Fibroblast of gingiva (primary cell): ENCODE data around the gene CNTN4.

Experiments used
- DNase-seq: peaks from one replicate; pipeline ENCODE4 v3.0.0-alpha.2; 2011; ENCODE audit warnings: low read depth

The CNTN4 gene

GRCh38 chr3:2392981-2393380, 294.3 kb downstream of the CNTN4 start:
- DNase-seq = no peak

- DNase-seq = no peak
Observed at GRCh38 chr3:2415083-2415482, 316.4 kb downstream of the CNTN4 start.

GRCh38 chr3:2420919-2421318, 322.3 kb downstream of the CNTN4 start:
- no peak for DNase-seq

GRCh38 chr3:2423143-2423542, 324.5 kb downstream of the CNTN4 start:
- DNase-seq = no peak

GRCh38 chr3:2441558-2441957, 342.9 kb downstream of the CNTN4 start:
- DNase-seq = no peak

GRCh38 chr3:2446146-2446545, 347.5 kb downstream of the CNTN4 start:
- DNase-seq = no peak

GRCh38 chr3:2452249-2452648, 353.6 kb downstream of the CNTN4 start:
- DNase-seq = no peak

GRCh38 chr3:2454865-2455264, 356.2 kb downstream of the CNTN4 start:
- DNase-seq = no peak

- DNase-seq = no peak
Observed at GRCh38 chr3:2456788-2457187, 358.1 kb downstream of the CNTN4 start.

- DNase-seq = no peak
Observed at GRCh38 chr3:2458816-2459215, 360.1 kb downstream of the CNTN4 start.

GRCh38 chr3:2465842-2466241, 367.2 kb downstream of the CNTN4 start:
- no peak for DNase-seq

GRCh38 chr3:2468816-2469215, 370.1 kb downstream of the CNTN4 start:
- no peak for DNase-seq

- DNase-seq = no peak
Observed at GRCh38 chr3:2476996-2477395, 378.3 kb downstream of the CNTN4 start.

- DNase-seq = no peak
Observed at GRCh38 chr3:2477620-2478019, 379.0 kb downstream of the CNTN4 start.

- no peak for DNase-seq
Observed at GRCh38 chr3:2484162-2485026, 385.7 kb downstream of the CNTN4 start.

- no peak for DNase-seq
Observed at GRCh38 chr3:2485027-2485375, 386.3 kb downstream of the CNTN4 start.

- no peak for DNase-seq
Observed at GRCh38 chr3:2495746-2496145, 397.1 kb downstream of the CNTN4 start.

GRCh38 chr3:2504912-2505311, 406.2 kb downstream of the CNTN4 start:
- no peak for DNase-seq

GRCh38 chr3:2506776-2507175, 408.1 kb downstream of the CNTN4 start:
- no peak for DNase-seq

GRCh38 chr3:2510591-2511145, 412.0 kb downstream of the CNTN4 start:
- DNase-seq = no peak

GRCh38 chr3:2511356-2511755, 412.7 kb downstream of the CNTN4 start:
- no peak for DNase-seq

- no peak for DNase-seq
Observed at GRCh38 chr3:2512881-2513280, 414.2 kb downstream of the CNTN4 start.

GRCh38 chr3:2513986-2514385, 415.3 kb downstream of the CNTN4 start:
- no peak for DNase-seq
